HCT116 (cell line): ENCODE data around the gene DHH.

Source experiments
- EZH2phosphoT487 ChIP-seq: fragments of 200-600 bp; IDR thresholded peaks from 2 replicates; pipeline ENCODE4 v1.6.1; 2018; ENCODE audit warnings: antibody characterized with exemption, borderline replicate concordance
- FOSL1 ChIP-seq: IDR thresholded peaks from 2 replicates; pipeline ENCODE4 v1.6.1; 2012; ENCODE audit warnings: low read depth

- TF ChIP-seq EZH2phosphoT487 (no peak), FOSL1 (no peak)
These were observed 43.2 kb downstream of the DHH start for GRCh38 chr12:49051373-49051764.
